NCI-H345 (cell line): Measurements from ENCODE around the gene ZNF593OS.
A peak's percentile ranks its signal among the peaks of the same experiment; 100 is the strongest.

ENCODE experiments used
- DNase-seq: peaks from one replicate; lab custom pipeline; 2025; lab: John Stamatoyannopoulos, UW

ZNF593OS gene

DNA sequence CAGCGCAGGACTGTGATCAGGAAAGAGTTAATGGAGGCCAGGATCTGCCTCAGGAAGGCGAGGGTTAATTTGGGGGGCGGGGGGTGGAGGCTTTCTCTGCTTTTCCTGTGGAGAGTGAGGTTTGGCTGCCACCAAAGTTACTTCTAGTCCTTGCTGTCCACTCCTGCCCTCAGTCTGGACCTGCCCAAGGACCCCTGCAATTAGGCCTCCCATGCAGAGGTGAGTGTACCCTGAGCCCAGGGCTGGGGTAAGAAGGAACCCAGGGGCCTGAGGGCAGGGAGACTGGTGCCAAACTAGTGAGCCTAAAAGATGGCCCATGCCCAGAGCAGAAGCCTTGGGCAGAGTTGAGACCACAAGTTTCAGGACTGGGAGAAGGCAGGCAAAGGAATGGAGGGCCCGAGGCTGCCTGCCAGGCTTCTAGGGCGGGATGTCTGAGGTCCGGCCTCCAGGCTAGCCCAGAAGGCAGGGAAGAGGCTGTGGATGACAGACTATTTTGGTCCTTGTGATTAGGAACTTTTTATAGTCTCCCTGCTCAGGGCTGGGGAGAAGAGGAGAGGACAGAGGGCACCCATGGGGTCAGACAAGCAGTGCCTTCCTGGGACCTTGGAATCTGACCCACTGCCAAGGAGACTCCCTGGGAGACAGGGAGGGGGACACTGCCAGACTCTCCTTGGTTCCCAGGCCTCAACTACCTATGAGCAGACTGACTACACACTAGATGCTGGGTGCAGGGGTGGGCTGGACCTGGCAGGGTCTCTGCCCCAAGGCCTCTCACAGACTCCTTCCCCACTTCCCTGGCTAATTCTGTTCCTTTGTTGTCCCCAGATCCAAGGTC is 12.5 kb downstream of the ZNF593OS start, which contains the start of gene FAM110D:
Gene FAM110D (plus strand): TSS at position 172 of the 835 bp plus-strand sequence. CDS start 2,213 bp downstream, outside the sequence.
- DNase-seq = no peak

DNA sequence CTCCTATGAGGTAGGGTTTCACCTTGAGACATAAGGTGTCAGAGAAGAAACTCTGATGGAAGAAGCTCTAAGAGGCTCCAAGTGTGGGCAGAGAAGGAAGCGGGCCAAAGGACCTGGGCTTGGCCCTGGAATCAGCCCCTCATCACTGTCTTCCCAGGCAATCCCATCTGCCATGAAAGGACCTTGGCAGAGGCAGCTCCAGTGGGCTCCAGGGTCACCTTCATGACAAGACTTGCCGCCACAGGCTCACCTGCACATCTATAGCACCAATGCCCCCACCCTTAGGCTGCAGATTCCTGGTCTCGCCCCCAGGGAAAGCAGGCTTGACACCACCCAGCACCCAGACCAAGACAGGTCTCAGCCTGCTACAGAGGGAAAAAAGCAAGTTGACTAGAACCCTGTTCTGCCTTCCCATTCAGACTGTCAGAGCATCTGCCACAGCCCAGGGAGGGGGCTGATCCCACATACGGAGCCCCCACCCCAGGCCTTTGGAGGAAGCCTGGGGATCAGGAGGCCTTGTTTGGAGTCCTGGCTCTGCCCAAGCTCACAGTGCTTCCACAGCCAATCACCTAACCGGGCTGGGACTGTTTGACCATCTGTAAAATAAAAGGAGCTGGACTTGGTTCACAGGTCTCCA is 13.2 kb downstream of the ZNF593OS start:
- DNase-seq = no peak

DNA sequence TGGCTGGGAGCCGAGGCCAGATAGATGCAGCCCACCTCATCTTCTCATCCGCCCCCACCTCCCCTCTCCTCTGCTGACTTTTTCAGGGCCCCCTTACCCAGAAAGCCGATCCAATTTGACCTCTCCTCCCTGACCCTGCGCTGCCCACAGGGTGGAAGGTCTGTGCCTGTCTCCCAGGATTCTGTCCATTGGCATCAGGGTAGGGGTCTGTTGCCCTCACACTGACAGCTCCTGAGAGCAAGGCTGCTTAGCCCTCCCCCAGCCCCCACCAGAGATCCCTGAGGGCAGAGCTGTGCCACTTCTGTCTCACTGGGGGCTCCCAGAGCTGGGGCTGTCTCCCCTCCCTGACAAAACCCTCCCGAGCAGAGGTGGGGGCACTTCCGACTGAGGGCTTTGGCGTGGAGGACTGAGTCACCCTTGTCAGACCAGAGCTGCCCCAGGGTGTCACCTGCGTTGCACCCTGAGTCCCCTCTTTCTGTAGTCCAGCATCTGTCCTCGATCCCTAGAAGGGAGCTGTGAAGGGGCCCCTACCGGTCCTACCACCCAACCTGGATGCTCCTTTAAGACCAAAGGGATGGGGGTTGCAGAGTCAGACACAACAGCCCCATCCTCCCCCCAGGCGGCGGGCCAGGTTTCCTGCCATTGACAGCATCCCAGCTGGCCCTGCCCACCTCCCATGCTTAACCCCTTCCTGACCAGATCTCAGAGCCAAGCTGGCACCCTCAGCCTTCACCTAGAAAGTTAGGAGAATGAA is 15.2 kb downstream of the ZNF593OS start:
- peak; percentile 10 for DNase-seq

DNA sequence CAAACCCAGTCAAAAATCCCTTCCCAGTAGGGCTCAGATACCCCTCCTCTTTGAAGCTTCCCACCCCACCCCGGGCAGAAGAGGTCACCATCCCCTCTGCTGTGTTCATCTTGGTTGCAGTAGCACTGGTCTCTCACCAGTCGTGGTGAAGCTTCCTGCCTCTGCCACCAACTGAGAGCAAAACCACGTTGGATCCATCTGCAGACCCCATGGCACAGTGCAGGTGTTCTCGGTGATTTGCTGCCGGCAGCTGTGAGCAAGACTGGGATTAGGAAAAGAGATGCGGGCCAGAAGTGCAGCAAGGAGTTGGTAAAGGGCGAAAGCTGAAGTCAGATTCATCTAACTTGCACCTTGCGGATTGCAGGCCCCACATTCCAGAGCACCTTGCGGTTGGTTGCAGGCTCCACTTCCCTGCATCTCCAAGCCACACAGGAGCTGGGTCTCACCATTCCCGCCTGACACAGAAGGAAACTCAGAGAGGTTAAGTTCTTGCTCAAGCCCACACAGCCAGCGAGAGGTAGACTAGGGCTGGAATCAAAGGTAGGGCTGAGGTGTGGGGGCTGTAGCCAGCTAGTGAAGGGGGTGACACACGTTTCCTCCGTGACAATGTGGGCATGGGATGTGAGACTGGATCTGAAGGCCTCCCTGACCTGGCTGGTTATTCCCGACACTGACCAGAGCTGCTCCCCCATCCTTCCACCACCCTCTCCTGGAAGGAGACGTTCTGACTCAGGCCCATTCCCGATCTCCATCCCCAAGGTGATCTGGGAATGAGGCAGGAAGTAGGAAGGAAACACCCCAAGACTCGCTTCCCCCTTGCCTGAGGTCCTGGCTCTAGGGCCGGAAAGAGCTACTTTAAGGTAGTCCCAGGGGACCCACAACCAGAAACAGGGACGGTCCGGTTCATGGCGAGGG is 16.0 kb downstream of the ZNF593OS start:
- no peak for DNase-seq

DNA sequence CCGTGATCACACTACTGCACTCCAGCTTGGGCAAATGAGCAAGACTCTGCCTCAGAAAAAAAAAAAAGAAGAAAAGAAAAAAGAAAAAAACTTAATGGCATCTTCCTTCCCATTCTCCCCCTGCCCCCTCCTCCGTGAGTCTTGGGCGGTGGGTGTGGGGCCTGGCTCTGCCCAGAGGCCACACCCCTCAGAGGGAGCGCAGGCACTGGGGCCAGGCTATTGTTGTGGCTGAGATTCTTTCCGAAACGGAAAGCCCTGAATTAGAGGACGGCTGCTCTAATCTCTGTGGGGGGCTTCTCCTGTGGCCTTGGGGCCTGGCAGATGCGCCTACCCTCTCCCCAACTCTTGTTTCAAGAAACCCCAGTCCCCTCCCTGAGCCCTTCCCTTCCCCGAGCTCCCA is 16.9 kb downstream of the ZNF593OS start:
- no peak for DNase-seq

DNA sequence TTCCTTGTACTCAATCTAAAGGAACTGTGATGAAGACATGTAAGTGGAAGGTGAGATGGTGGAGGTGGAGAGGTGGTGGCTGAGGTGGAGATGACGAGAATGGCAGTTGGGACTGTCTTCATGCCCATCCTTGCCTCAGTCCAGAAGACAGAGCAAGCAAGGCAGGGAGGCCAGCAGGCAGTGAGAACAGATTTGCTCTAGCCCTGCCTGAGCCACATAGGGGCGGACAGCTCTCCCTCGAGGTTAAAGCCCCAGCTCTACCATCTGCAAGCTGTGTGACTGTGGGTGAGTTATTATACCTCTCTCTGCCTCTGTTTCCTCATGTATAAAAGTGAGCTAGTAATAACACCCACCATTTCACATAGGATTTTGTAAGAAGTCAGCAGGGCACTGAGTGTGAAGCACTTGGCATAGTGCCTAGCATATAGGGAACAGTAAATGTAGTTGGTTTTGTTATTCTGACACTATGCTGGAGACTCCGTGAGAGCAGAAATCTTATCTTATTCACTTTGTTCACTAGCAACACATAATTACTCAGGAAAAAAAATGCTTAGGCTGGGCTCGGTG is 17.6 kb downstream of the ZNF593OS start:
- no peak for DNase-seq

DNA sequence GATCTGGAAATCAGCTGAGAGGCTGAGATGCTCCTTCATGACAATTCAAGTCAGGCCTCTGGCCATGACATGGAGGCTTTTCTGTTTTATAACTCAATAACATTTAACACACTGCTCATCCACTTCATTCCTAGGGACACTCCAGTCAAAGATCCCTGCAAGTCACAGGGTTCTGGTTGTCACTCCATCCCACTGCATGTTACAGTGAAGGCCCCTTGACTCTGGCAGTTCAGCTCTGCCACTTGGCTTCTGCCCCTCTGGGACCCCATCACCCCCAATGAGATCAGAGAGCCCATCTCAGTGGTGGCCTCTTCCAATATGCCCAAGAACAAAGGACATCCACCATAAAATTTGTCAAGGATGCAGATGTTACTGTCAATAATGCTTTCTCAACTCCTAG is 22.7 kb downstream of the ZNF593OS start:
- DNase-seq = no peak

DNA sequence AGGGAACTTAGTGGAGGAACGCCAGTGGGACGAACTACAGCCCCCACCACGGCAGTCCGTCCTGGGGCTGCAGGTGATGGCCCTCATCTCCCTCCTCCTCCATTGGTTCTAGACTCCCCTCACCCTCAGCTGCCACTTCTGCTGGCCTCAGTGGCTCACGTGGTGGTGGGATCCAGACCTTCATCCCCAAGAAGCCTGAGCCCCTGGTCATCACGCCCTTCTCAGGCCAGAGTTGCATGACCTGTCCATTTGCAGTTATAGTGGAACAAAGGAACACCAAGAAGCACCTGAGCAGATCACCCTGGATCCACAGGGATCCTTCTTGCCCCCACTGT is 25.7 kb downstream of the ZNF593OS start:
- DNase-seq = no peak

DNA sequence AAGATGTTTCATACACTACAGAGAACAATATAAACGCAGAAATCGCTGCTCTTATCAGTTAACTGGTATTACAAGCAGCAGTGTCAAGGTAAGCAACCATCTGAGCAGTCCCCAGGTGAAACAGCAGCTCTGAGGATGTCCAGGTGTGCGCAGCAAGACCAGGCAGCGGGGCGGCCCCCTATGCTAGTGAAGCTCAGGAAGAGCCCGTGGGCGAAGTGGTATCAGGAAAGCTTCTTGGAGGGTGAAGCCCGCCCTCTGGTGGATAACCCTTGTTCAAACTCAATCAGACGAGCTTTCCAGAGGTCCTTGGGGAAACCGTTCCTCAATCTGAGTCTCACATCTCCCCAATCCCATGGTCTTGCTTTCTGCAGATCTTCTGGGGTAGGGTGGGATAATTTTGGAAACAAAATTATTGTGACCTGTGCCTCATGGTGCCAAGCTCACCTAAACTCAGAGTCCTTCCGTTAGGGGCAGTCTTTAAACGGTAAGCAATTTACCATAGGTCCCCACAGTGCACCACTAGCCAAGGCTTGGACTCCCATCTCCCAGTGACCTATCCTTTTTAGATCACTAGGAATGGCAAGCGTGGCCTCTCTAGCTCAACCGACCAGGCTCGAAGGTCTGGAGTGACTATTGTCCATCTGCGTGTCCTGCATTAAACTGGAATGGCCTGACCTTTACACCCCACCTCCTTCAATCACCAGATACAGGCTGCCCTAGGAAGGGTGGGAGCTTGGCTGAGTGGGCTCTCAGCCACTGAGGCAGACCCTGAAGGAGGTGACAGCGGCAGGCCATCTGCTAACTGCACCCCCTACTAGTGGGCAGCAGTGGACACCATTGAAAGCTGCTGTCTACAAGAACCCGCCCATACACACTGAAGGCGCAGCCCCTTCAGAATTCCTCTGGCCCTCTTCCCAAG is 26.3 kb downstream of the ZNF593OS start:
- DNase-seq = peak; percentile 90

DNA sequence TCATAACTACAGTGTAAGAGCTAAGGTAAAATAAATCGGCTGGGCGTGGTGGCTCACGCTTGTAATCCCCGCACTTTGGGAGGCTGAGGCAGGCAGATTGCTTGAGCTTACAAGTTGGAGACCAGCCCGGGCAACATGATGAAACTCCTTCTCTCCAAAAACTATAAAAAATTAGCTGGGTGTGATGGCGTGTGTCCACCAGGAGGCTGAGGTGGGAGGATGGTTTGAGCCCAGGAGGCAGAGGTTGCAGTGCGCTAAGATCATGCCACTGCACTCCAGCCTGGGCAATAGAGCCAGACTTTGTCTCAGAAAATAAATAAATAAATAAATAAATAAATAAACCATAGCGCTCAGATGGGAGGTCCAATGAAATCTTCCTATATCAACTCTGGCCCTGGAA is 29.5 kb downstream of the ZNF593OS start:
- DNase-seq = no peak

DNA sequence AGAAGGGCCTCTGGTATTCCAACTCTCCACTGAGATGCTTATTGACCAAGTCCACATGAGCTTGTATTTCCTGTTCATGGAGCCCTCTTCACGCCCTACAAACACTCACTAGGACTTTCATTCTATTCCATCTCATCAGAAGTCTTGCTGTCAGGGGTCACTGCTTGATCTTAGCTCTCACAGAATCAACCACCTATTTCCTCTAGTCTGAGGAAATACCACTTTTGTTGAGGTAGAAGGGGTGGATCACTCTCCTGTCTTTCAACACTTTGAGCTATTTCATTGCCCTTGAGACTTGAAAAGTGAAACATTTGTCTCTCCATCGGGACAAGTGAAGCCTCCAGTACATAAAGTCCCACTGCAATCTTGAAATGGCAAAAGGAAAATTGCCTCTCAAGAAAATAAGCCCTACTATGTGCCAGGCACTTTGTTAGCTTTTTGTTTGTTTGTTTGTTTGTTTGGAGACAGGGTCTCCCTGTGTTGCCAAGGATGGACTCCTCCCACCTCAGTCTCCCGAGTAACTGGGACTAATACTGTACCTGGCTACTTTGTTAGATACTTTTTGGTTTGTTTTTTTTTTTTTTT is 32.6 kb downstream of the ZNF593OS start:
- DNase-seq = no peak

DNA sequence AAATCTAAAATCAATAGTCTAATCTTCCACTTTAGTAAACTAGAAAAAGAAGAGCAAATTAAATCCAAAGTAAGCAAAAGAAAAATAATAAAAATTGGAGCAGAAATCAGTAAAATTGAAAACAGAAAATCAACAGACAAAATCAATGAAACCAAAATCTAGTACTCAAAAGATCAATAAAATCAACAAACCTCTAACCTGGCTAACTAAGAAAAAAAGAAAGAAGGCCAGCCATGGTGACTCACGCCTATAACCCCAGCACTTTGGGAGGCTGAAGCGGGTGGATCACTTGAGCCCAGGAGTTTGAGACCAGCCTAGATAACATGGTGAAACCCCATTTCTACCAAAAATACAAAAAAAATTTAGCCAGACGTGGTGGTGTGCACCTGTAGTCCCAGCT is 37.2 kb downstream of the ZNF593OS start:
- no peak for DNase-seq

DNA sequence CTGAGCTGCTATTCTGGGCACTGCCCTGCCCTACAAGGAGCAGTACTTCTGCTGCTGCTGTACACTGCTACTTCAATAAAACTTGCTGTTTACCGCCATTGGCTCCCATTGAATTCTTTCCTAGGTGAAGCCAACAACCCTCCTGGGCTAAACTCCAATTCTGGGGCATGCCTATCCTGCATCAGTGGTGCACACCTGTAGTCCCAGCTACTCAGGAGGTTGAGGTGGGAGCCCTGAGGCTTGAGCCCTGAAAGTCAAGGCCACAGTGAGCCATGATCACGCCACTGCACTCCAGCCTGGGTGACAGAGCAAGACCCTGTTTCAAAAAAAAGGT is 38.8 kb downstream of the ZNF593OS start:
- DNase-seq = no peak

DNA sequence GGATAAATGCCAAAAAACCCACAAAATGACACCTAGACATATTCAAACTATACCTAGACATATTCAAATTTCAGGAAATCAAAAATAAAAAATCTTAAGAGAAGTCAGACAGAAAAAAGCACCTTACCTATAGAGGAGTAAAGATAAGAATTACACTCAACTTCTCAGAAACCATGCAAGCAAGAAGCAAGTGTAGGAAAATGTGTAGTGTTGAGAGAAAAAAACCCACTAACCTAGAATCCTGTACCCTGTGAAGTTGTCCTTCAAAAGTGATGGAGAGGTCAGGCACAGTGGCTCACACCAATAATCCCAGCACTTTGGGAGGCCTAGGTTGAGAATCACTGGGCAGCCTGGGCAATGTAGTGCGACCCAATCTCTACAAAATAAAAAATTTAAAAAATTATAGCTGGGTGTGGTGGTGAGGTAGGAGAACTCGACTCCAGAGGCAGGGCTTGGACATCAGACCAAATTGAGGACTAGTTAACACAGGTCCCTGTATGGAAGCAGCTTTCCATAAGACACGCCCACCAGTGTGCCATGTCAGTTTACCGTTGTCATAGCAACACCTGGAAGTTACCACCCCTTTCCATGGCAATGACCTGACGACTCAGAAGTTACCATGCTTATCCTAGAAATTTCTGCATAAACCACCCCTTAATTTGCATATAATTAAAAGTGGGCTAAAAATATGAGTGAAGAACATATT is 39.4 kb downstream of the ZNF593OS start:
- no peak for DNase-seq

DNA sequence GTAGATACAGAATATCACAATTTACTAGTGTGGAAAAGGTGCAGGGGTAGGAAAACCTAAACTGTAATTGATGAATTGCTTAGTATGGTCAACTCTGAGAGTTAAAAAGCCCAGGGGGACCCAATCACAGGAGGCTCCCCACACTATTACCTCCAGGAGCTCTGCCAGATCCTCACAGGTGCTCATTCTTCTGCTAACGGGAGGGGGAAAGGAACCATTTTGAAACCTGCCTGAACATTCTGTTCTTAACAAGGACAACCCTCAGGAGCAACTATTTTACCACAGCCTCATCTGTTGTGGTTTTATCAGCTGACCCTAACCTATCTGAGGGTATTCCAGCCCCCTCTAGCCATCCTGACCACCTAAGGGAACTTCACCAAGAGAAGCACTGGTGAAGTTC is 40.9 kb downstream of the ZNF593OS start:
- DNase-seq = no peak

DNA sequence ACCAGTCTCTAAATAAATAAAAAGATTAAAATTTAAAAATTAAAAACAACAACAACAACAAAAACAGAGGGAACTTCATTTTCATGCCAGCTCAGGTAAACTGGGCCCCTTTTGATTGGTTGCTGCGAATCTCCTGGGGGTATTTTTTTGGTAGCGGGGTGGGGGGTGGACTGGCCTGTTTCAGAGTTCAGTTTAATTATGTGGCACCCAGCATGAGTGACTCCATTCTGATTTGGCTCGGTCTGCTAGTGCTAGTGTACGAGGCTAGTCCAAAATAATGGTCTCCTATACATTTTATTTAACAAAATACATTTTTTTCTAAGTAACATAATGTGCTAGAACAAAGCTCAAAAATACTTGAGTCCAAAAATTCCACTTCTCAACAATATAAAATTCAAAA is 41.9 kb downstream of the ZNF593OS start:
- DNase-seq = no peak

DNA sequence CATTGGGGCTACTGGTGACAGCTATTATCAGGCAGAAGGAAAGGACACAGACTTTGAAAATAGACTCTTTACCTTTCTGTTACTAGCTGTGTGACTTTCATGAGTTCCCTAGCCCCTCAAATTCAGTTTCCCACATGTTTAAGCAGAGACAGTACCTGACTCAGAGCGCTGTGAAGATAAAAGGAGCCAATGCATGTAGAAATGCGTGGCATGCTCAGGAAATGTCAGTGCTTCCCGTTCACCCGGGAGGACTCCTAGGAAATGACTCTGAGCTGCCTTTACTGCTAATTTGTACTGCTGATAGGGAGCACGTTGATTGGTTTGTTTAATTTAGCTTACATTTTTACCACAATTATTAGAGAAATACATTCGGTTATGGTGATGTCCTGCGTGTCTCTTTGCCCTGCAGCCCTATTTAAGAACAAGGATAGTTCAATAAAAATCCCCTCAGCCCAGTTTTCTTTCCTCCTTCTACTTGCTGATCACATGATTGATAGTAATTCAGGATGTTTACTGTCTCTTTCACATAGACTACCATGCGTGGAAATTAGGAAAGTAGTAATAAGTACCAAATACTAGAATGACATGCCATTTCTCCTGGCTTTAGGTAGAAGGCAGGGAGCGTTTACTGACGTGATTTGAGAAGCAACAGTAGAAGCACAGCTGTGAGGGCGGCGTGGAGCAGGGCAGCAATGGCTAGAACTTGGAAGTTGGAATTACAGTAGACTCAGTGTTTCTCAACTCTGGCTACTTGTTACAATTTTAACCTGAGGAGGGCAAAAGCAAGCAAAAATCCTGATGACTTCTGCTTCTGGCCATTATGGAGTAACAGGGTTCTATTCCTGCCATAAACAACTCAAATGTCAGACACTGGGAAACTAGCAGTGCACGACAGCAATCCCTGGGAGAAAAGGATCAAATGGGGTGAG is 44.1 kb downstream of the ZNF593OS start:
- DNase-seq = no peak

DNA sequence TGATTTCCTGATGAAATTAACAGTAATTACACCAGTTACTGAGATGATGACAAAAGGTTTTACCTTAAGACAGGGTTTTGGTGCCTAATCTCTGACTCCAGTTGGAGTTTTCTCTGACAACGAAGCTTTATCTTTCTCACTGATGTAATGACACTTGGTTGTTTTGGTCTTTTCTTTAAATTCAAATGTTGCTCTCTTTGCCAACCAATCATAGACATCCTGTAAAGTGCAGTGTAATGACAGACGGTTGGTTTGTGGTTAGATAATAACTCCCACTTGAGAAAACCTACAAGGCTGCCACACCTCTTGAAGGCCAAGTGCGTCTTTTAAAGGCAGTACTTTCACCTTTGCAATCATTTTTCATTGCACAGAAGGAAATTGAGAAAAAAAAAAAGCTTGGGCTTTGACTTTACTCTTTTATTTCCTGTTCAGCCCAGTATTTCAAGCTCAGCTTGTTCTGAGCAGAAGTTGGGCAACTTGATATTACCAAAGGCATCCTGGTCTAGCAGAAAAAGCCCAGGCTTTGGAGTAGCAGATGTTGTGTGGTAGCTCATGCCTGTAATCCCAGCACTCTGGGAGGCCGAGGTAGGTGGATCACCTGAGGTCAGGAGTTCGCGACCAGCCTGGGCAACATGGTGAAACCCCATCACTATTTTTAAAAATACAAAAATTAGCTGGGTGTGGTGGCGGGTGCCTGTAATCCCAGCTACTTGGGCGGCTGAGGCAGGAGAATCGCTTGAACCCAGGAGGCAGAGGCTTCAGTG is 45.1 kb downstream of the ZNF593OS start:
- no peak for DNase-seq
